ENCODE measurements around the gene ADO.

The ADO gene

DNA sequence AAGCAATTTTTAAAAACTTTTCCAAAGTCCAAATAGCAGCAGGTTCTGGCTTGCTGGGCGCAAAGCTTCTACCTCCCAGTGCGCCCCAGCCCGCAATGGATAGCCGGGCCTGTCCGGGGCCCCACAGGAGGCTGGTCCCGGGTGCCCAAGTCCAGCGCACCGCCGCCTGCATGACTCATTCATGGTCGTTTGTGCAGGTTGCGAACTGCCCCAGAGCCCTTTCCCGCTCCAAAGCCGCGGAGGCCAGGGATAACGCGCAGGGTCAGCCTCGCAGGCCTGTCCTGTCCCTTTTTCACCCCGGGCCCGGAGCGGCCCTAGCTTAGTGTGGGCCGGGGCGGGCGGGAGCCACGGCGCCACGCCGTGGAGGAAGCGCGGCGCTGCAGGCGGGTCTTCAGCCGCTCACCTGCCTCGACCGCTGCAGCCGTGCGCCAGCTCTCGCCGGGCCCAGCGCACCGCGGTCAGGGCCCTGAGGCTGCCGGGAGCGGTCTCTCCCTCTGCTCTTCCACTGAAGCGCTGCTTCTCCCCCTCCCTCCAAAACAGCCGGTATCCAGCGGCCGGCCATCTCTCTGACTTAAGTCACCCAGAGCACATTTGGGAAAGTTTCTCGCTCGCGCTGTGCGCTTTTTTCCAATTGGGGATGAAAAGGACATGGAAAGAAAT is 13.4 kb downstream of the ADO start:
- DNase-seq (ENCODE audit: low read depth in 3 of 3) = peak in 2 of 3 experiments; percentile 45 to 70

DNA sequence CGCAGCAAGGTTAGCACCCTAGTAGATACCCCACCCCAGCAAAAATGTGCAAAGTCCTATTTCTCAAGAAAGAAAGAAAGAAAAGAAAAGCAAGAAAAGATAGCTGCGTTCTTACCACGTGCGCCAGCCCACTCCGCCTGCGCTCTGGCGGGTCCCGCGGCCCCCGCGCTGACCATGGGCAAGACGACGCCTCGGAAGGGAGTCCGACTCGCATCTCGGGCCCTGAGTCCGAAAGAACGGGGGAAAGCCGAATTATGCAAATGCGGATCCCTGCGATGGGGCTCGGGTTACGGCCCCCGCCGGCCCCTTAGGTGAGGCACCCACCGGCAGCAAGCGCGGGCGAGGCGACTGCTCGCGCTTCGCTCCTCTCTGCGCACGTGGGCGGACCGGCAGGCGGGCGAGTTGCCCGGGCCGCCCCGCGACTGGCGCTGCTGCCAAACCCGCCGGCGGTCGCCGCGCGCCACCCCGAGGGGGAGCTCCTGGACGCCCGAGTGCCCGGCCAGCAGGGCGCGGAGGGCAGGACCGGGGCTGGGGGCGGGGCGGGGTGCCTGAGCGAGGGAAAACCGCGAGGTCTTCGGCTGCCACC is 14.0 kb downstream of the ADO start:
- peak in 2 of 3 experiments; percentile 45 to 66 for DNase-seq (ENCODE audit: low read depth in 3 of 3)

DNA sequence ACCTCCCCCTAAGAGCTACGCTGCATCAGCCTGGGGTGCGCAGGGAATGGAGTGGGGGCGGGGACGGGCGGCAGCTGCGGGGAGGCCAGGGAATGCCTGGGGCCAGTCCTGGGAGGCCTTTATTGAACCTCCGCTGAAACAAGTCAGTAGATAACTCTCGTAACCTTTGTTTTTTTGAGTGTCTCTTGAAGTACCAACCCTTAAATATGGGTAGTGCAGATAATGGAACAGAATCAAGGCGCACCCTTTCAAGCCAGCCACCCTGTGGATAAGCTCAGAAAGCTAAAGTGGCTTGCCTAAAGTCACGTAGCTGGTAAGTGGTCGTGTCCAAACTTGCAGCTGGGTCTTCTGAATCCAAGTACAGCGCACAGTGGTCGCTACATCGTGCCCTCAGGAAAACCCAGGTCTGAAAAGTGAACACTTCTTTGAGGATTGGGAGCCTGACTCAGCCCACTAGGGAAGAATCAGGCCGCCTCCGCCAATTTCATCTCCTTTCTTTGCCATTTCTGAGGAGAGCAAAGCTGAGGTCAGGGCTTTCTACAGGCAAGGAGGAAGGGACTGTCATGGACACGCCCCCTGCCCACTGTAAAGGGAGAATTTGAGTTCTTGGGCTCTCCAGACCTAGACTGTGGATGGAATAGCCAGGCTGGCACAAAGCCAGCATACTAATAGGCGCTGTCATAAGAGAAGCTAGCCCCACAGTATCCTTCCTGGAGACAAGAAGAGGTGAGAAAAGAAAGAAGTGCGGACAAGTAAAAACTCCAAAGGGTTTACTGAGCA is 14.8 kb downstream of the ADO start:
- no peak for DNase-seq (ENCODE audit: low read depth in 3 of 3)

DNA sequence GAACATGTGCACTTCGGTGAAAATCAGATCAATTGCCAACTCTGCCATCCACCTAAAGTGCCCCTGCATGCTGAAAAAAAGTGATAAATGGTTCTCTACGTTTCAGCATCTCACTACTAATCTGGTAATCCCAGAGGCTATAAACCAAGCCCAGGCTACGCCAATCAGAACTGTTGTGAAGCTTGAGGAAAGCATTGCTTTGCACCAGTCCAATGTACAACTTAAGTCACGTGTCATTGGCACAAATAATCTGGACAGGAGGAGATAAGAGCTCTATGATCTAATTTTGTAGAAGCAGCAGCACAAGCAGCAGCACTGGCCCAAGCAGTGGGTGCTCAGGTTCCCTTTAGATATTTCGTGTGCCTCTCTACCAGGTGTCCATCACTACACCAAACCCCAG is 16.1 kb downstream of the ADO start:
- no peak for DNase-seq (ENCODE audit: low read depth in 3 of 3)

DNA sequence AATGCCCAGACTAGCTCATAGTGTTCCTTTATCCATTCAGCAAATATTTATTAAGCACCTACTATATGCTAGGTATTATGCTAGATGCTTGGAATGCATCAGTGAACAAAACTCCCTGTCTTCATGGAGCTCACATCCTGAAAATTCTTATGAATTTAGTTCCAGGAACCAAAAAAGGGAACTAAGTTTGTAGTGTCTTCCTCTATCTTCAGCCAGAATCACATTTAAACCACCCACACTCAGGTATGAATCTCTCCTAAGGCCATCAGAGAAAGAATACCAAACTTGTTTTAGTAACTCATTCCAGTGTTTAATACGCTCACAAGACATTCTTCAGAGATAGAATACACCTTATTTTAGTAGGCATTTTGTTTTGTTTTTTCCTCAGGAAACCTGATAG is 21.8 kb downstream of the ADO start:
- DNase-seq (ENCODE audit: low read depth in 3 of 3) = no peak

DNA sequence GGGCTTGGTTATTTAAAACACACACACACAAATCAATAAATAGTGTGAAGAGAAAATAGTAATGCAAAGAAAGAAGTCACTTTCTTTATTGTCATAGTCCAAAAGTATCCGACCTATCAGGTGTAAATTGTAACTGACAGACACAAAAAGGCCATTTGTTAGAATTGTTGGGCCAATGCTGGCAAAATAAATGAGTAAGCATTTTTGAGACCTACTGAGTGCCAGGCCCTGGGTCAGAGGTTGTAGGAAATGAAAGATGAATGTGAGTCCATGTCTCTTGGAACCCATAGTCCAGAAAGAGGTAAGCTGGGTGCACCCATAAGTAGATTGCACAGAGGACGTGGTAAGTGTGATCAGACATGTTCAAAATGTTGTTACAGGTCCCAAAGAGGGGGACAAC is 25.1 kb downstream of the ADO start:
- DNase-seq (ENCODE audit: low read depth in 3 of 3) = no peak

DNA sequence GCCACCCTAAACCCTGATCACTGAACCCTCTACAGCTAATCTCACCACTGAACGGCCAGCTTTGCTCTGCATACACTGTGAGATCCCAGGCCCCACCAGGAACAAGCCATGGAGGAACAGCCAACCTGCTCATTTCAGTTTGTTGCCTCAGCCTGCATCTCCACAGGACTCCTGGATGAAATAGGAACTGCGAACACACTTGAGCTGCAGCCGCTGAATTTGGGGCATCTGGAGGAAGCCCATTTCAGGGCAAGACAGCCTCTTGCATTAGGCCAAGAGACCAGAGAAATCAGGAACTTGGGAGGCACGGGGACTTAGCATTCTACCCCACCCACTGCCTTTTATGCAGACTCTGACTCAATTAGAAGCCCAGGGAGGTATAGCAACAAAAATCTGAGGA is 26.2 kb downstream of the ADO start:
- no peak for DNase-seq (ENCODE audit: low read depth in 3 of 3)

DNA sequence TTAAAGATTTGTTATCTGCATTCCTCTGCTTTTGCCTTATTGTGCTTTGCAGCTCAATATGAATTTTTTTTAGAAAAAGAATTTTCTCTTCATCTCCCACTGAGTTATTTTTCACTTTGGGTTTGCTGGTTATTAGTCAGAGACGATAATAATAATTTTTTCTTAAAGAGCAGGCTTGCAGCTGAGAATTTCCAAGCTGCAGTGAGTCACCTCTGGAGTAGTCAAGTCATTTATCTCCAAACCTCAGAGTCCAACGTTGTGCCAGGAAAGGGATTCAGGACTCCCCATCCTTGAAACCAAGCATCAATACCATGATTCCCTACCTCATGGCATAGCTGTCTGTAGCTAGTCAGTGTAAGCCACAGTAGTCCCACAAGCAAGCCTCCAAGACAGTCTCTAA is 26.8 kb downstream of the ADO start:
- DNase-seq (ENCODE audit: low read depth in 3 of 3) = no peak

DNA sequence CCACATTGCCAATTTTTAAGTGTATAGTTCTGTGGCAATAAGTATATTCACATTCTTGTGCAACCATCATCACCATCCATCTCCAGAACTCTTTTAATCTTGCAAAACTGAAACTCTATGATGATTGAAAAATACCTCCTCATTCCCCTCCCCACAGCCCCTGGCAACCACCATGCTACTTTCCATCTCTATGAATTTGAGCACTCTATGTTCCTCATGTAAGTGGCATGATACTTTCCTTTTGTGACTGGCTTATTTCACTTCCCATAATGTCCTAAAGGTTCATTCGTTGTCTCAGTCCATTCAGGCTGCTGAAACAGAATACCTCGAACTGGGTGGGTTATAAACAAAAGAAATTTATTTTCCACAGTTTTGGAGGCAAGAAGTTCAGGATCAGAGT is 35.1 kb downstream of the ADO start:
- DNase-seq (ENCODE audit: low read depth in 3 of 3) = no peak

DNA sequence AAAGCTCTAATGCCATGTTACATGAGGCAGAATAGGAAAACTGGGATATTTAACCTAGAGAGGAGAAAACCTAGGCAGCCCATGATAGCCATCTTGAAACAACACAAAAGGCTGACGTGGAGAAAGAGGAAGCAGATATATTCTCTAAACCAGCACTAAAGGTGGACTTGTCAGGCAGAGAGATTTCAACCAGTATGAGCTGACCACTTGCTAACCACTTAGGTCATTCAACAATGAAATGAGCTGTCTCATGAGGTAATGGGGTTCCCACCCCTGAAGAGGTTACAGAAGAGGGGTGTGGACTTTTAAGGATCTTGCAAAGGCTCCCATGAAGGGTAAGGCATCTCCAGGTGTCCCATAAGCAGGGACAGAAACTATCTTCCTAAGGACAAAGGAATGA is 38.5 kb downstream of the ADO start:
- DNase-seq (ENCODE audit: low read depth in 3 of 3) = no peak

DNA sequence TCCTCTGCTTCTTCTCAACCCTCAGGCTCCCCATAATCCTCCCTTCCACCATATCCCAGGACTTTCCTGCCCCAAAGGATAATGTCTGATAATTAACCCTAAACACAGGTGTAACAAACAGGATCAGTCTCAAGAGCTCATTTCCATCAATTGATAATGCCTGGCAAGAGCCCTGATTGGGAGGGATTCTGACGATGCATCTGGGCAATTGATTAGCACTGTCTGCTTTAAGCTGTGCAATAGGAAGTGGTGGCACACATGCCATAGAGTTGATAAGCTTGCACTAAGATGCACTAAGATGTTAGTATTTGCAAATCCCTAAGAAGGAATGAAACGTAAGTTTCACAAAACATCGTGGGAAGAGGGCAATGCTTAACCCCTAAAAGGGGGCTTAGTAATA is 39.1 kb downstream of the ADO start:
- no peak for DNase-seq (ENCODE audit: low read depth in 3 of 3)

DNA sequence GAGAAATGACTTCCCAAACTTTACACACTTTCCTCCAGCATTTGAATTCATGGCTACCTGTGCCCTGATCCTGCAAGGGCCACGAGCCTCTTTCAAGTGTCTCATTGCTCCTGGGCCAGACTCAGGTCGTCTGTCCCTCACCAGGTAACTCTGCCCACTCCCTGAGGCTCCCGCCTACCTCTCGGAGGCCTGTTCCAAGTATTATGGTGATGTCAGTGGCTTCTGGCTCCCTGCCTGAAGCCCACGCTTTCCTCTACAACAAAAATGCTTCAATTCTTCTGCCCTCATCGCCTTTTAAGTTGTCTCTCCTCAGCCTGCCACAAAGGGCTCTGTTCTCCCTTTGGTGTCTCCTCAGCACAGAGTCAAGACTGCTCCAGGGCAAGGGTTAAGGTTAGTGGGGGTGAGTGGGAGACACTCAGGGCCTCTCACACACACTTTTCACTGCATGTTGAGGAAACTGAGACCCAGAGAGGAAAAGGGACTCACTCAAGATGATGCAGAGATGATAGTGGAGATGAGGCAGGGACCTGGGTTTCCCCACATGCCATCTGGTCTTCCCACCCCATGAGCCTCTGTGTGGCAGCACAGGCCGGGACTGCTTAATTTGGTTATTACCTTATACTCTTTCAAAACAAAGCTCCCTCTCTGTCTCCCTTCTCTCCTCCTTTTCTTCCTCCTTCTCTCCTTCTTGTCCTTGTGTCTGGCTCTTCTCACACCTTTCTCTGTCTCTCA is 39.9 kb downstream of the ADO start:
- DNase-seq (ENCODE audit: low read depth in 3 of 3) = peak in 1 of 3 experiments; percentile 32

DNA sequence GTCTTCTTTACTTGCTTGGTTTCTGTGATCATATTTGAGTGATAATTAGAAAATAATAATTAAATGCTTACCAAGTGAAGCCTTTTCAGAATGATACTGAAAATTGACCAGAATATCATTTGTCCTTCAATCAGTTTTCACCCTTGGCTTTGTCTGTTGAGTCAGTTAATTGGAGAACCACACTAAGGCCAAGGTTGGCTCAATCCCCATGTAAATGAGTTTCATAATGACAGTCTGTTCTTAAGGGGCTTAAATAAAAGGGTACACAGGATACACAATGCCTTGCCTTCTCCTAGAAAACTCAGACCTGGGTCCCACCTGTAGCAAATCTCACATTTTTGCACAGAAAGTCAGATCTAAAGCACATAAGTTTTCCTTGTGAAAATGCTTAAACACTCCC is 42.9 kb downstream of the ADO start:
- DNase-seq (ENCODE audit: low read depth in 3 of 3) = no peak

DNA sequence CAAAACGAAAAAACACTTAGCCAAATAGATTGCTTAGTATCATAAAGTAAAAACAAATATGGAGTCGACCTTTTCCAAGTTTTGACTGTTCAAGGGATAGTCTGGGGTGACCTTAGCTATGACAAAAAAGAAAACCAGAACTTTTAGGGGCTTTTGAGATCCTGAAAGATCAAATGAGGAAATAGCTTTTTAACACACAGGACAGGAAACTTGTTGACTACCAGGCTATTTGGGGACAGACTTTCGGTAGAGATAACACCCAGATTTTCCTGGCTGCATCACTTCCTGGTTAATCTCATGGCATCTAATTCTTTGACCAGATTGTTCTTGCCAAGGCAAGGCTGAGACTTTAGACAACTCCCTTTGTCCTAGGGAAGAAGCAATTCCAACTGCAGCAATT is 46.1 kb downstream of the ADO start:
- DNase-seq (ENCODE audit: low read depth in 3 of 3) = no peak

DNA sequence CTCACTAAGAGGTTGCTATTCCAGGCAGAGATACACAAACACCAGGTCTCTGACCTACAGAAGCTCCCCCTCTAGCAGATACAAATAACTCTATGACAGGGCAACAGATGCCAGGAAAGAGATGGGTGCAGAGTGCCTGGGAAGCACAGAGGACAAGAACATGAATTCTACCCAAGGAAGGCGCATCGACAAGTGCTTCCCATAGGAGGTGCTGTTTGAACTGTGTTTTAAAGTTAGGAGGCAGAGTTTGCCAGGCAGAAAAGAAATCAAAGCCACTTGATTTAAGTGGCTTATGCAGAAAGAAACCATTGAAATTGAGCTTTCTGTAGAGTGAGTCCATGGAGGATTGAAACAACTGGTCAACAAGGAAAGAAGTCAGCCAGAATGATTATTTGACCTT is 46.9 kb downstream of the ADO start:
- DNase-seq (ENCODE audit: low read depth in 3 of 3) = no peak

DNA sequence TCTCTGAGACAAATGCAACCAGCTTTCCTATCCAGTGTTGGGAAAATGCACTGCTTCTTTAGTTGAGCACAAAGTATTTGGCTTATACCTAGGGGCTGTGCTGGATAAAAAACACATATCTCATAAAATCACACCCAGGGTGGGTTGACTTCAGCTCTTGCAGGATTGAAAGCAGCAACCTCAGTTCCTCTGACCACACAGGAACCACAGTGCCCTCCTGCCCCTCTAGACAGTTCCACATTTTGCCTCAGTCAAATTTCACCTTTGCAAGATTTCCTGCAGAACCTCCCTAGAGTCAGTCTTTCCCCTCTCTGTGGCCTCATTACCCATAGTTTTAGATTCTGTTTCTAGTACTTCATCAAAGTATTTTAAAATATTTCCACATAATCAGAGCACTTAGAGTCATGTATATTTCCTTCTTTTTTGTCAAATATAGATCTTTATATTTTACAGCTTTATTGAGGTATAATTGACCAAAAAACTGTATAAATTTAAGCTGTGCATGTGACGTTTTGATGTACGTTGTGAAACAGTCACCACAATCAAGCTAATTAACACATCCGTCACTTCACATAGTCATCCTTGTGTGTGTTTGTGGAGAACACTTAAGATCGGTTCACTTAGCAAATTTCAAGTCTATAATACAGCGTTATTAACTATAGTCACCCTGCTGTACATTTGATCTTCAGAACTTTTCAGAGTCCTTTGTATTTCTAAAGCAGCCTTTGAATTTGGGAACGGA is 48.6 kb downstream of the ADO start:
- DNase-seq (ENCODE audit: low read depth in 3 of 3) = peak in 1 of 3 experiments; percentile 54

DNA sequence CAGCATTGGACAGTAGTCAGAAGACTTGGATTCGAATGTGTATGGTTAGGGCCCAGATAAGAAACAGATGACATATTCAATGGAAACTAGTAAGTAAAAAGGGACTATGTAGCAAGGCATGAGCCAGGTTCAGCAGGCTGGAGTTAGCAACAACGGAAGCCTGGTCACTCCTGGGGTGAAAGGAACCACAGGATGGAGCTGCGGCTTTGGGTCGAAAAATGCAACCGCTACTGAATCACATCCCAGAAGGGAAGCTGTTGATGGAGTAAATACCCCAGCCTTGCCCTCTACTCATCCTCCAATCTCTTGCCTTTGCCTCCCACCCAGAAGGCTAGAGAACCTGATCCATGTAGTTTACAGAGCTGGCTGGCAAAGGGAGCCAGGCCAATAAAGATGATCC is 49.2 kb downstream of the ADO start:
- DNase-seq (ENCODE audit: low read depth in 3 of 3) = peak in 1 of 3 experiments; percentile 59

DNA sequence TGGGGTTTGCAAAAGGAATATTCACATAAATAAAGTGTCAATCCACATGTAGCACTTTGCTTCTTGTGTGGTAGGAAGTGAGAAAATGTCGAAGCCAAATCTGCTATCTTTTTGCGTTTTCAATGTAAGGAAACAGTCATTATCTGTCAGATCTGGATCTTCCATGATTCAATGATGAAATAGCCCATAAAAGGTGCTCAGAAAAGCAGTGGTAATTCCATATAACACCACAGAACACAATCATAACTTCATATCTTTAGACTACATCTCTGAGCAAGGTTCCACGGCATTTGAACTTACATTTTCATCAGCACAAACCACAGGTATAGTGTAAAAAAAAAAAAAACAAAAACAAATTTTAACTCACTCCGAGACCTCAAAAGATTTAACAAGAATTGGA is 51.5 kb downstream of the ADO start:
- no peak for DNase-seq (ENCODE audit: low read depth in 3 of 3)
